ENCODE results near the gene LHFPL5. TPM values are rescaled to one million over a fixed set of nuclear protein-coding genes. Genes with fewer than 3 reads are reported as not detected.

The LHFPL5 gene
- total RNA-seq, 1 experiment from 2014 or later = not detected

DNA sequence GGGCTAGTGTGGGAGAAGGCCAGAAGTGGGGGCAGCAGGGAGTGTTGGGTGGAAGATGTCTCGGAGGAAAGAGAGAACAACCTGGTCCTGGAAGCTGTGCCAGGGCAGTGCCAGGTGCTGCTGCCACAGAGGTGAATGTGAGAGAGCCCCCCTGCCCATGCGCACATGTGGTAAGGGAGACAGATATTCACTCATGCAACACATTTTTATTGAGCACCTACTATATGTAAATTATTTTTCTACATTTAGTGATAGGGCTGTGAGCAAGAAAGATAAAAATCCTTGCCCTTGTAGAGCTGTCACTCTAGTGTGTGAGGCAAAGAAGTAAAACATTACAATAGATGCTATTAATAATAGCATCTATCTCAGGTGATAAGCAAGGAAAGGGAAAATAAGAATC lies 23.9 kb upstream of the LHFPL5 start:
- no peak for DNase-seq (ENCODE audit: low read depth in 1 of 2, low spot score in 2 of 2)
- Histone ChIP-seq H3K9me3 (replicated peaks) (no peaks in the 10 kb centered on the region), H3K4me1 (replicated peaks) (peaks cover 3% of the 10 kb centered on the region; the same call in 1 of the 2 replicates), H3K36me3 (no peaks in the 10 kb centered on the region), H3K27me3 (replicated peaks) (peaks cover 13% of the 10 kb centered on the region; the same call in 1 of the 2 replicates), H3K27ac (no peak overlapping the region), H3K4me3 (no peak overlapping the region)

DNA sequence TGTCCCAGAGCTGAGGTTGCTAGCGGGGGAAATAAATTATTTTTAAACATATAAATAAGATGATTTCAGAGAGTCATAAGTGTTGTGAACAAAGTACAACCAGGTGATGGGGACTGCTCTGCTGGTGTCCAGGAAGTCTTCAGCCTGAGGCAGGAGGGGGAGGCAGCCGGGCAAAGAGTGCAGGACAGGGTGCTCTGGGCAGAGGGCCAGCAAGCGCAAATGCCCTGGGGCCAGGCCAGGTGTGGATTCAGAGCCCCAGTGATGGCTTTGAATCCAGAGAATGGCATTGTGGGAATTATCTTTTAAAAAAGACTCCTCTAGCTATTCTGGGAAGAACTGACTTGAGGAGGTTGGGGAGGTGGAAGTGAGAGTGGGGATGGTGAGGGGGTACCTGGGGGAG lies 22.7 kb upstream of the LHFPL5 start:
- Histone ChIP-seq H3K4me3 (no peak overlapping the region), H3K27me3 (replicated peaks) (peaks cover 17% of the 10 kb centered on the region), H3K27ac (no peak overlapping the region), H3K36me3 (no peaks in the 10 kb centered on the region), H3K9me3 (replicated peaks) (no peaks in the 10 kb centered on the region), H3K4me1 (replicated peaks) (no peaks in the 10 kb centered on the region)
- DNase-seq (ENCODE audit: low read depth in 1 of 2, low spot score in 2 of 2) = no peak

DNA sequence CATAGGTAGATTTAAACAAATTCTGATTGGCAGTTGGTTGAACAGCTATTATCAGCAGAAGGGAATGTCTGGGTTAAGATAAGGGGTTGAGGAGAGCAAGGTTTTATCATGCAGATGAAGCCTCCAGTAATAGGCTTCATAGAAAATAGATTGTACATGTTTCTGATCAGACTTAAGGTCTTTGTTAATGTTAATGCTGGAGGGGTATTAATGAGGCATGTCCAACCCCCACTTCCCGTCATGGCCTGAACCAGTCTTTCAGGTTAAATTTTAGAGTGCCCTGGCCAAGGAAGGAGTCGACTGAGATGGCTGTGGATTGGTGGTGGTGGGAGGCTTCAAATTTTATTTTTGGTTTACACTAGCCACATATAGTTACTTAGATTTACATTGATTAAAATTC lies 21.0 kb upstream of the LHFPL5 start:
- peaks cover 28% of the 10 kb centered on the region for H3K27me3 ChIP-seq (replicated peaks)
- H3K4me1 ChIP-seq (replicated peaks) = no peaks in the 10 kb centered on the region
- peaks cover 3% of the 10 kb centered on the region; the same call in 1 of the 2 replicates for H3K9me3 ChIP-seq (replicated peaks)
- H3K27ac ChIP-seq = no peak overlapping the region
- H3K36me3 ChIP-seq = no peaks in the 10 kb centered on the region
- H3K4me3 ChIP-seq = no peak overlapping the region
- DNase-seq (ENCODE audit: low read depth in 1 of 2, low spot score in 2 of 2) = no peak

DNA sequence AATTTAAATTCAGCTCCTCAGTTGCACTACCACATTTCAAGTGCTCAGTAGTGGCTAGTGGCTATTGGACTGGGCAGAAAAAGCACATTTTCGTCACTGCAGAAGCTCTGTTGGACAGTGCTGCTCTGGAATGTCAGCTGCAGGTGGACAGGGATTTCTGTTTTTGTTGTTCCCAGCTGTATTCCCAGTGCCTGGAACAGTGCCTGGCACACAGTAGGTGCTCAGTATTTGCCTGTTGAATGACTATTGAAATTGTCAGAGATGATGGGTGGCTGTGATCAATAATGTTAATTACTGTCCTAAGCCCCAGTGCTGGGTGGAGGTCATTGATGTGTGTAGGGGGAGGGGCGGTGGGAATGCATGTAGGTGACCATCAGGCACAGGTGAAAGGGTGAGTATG lies 18.9 kb upstream of the LHFPL5 start:
- Histone ChIP-seq H3K27me3 (replicated peaks) (peaks cover 40% of the 10 kb centered on the region), H3K4me1 (replicated peaks) (no peaks in the 10 kb centered on the region), H3K9me3 (replicated peaks) (peaks cover 4% of the 10 kb centered on the region; the same call in 1 of the 2 replicates), H3K36me3 (no peaks in the 10 kb centered on the region), H3K27ac (no peak overlapping the region), H3K4me3 (no peak overlapping the region)
- DNase-seq (ENCODE audit: low read depth in 1 of 2, low spot score in 2 of 2) = no peak

DNA sequence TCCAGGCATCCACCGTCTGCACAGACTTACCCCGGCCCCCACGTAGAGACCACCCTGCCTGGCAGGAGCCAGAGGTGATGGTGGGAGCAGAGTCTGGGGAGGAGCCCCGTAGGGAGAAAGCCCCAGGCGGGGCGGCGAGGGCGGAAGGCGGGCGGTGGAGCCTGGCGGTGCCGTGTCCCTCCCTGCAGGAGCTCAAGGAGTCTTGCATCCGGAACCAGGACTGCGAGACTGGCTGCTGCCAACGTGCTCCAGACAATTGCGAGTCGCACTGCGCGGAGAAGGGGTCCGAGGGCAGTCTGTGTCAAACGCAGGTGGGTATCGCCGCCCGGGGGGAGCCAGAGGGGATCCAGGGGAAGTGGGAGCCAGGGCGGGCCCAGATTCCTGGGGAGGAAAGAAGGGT lies 18.3 kb upstream of the LHFPL5 start:
- no peak overlapping the region for H3K4me3 ChIP-seq
- DNase-seq (ENCODE audit: low read depth in 1 of 2, low spot score in 2 of 2) = no peak
- H3K4me1 ChIP-seq (replicated peaks) = no peaks in the 10 kb centered on the region
- H3K27me3 ChIP-seq (replicated peaks) = peaks cover 40% of the 10 kb centered on the region
- no peak overlapping the region for H3K27ac ChIP-seq
- H3K36me3 ChIP-seq = no peaks in the 10 kb centered on the region
- peaks cover 4% of the 10 kb centered on the region; the same call in 1 of the 2 replicates for H3K9me3 ChIP-seq (replicated peaks)

DNA sequence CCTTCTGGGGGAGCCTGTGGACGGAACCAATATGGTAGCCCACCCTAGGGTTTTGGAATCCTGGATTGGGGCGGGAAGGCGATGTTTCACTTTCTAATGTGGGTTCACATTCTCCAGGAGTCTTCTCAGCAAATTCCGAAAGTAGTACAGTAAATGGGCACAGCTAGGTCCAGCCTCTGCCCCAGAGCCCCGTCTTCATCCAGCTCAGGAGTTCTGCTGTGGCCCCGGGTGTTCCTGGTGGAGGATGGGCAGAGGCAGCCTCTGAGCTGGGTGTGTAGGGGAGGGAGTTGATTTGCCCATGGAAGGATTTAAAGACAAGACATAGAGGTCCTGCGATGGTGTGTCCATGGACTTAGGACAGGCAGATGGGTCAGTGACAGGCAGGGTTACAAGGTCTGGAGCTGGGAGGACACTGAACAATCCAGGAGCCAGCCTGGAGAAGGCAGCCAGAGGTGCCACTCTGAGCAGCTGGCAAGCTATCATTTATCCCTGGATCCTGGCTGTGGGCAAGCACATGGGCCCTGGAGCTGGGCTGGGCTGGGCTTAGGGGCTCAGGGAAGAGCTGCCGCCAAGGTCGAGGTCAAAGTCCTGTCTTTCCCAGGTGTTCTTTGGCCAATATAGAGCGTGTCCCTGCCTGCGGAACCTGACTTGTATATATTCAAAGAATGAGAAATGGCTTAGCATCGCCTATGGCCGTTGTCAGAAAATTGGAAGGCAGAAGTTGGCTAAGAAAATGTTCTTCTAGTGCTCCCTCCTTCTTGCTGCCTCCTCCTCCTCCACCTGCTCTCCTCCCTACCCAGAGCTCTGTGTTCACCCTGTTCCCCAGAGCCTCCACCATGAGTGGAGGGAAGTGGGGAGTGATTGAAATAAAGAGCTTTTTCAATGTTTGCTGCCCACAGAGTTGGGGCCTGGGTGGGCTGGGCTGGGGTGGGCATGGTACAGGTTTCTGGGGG lies 17.6 kb upstream of the LHFPL5 start:
- H3K4me1 ChIP-seq (replicated peaks) = no peaks in the 10 kb centered on the region
- peaks cover 4% of the 10 kb centered on the region; the same call in 1 of the 2 replicates for H3K9me3 ChIP-seq (replicated peaks)
- H3K27me3 ChIP-seq (replicated peaks) = peaks cover 40% of the 10 kb centered on the region
- no peak for DNase-seq (ENCODE audit: low read depth in 1 of 2, low spot score in 2 of 2)
- H3K4me3 ChIP-seq = no peak overlapping the region
- no peaks in the 10 kb centered on the region for H3K36me3 ChIP-seq
- H3K27ac ChIP-seq = no peak overlapping the region

DNA sequence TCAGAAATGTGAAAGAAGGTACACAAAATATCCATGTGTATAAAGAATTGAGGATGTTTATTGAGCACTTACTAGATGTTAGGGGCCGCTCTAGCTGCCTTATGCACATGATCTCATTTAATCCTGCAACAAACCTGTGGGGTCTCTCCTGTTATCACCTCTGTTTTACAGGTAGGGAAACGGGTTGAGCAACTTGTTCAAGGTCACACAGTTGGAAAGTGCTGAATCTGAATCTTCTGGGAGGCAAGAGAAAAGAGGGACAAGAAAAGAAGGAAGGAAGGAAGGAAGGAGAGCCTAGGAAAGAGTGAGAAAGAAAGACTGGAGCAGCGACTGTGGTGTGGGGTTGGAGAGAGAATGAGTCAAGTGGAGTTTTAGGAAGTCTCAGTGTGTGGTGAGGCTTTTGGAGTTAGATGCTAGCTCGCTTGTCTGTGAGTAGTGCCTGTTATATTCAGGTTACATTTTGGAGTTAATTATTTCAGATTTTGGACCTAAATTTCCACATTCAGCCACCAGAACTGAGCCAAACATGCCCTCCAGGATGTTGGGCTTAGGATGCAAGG lies 16.6 kb upstream of the LHFPL5 start:
- H3K27ac ChIP-seq = no peak overlapping the region
- no peaks in the 10 kb centered on the region for H3K4me1 ChIP-seq (replicated peaks)
- peaks cover 4% of the 10 kb centered on the region; the same call in 1 of the 2 replicates for H3K9me3 ChIP-seq (replicated peaks)
- no peak overlapping the region for H3K4me3 ChIP-seq
- no peak for DNase-seq (ENCODE audit: low read depth in 1 of 2, low spot score in 2 of 2)
- H3K36me3 ChIP-seq = no peaks in the 10 kb centered on the region
- peaks cover 41% of the 10 kb centered on the region for H3K27me3 ChIP-seq (replicated peaks)

DNA sequence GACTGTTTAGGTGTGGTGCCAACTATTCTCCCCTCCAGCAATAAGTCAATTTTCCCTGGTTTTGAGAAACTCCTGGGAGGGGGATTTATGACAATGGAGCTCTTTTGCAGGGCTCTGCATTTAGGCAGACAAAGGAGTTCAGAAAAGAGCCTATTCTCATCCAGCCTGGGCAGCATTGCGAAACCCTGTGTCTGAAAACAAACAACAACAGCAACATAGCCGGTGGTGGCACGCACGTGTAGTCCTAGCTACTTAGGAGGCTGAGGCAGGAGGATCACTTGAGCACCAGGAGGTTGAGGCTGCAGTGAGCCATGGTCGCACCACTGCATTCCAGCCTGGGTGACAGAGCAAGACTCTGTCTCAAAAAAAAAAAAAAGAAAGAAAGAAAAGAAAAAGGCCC lies 14.5 kb upstream of the LHFPL5 start:
- Histone ChIP-seq H3K4me1 (replicated peaks) (no peaks in the 10 kb centered on the region), H3K36me3 (no peaks in the 10 kb centered on the region), H3K27me3 (replicated peaks) (peaks cover 43% of the 10 kb centered on the region), H3K9me3 (replicated peaks) (peaks cover 4% of the 10 kb centered on the region; the same call in 1 of the 2 replicates), H3K4me3 (no peak overlapping the region), H3K27ac (no peak overlapping the region)
- DNase-seq (ENCODE audit: low read depth in 1 of 2, low spot score in 2 of 2) = no peak

DNA sequence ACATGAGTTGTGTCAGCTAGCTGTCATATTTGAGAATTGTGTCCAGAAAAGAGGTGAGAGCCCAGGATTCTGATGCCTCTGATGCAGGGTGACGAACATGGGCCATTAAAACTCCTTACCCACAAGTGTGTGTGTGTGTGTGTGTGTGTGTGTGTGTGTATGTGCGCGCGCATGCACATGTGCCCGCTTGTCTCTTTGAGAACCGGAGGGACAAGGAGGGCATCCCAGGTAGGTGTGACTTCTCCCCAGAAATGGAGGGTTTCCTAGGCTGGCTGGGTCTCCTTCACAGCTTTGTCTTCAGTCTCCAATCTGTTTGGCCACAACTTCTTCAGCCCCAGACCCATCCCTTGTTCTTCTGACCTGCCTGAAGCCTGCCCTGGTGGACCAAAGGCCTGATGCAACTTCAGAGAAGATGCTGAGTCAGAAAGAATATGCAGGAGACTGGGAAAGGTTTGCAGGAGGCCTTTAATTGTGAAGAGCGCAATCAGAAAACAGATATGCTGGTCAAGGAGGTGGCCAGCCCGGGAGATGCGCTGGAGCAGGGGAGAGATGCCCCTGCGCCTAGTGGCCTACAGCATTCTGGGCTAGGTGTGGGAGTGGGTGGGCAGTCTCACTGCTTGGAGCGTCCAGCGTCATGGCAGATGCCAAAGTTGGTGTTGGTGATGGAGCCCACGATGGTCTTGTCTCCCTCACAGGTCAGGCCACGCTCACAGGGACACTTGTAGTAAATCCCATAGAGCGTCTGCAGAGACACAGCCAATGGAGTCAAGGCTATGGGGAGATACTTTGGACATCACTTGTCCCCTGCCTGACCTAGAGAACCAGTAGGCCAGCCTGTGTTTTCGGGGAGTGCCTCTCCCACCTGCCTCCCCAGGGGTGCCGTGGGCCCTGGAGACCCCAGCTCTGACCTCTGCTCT lies 10.4 kb upstream of the LHFPL5 start:
- Histone ChIP-seq H3K27me3 (replicated peaks) (peaks cover 11% of the 10 kb centered on the region), H3K27ac (no peak overlapping the region), H3K4me1 (replicated peaks) (no peaks in the 10 kb centered on the region), H3K9me3 (replicated peaks) (no peaks in the 10 kb centered on the region), H3K4me3 (no peak overlapping the region), H3K36me3 (no peaks in the 10 kb centered on the region)
- no peak for DNase-seq (ENCODE audit: low read depth in 1 of 2, low spot score in 2 of 2)

DNA sequence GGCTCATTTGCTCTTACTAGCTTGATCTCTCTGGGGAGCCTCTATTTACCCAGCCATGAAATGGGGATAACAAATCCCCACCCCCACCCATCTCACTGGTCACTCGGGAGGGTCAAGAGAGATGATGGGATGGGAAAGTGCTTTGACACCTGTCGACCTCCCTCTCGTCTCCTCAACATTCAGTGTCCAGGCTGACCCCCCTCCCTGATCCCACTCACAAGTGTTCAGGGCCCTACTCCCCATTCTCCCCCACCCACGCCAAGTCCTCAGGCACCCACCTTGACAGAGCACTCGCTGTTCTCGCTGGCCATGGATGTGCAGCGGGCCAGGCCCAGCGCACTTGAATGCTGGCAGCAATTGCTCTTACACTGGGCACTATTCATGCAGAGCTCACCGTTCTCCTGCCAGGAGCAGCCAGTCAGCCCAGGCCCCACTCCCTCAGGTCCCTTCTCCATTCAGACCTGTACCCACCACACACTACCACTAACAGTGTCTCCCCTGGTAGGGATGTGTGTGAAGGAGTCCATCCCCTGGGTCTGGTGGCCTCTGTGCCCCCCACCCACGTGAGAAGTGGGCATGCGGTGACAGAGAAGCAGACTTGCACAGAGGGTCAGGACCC lies 9.6 kb upstream of the LHFPL5 start:
- H3K4me3 ChIP-seq = no peak overlapping the region
- H3K4me1 ChIP-seq (replicated peaks) = no peaks in the 10 kb centered on the region
- no peaks in the 10 kb centered on the region for H3K9me3 ChIP-seq (replicated peaks)
- no peak overlapping the region for H3K27ac ChIP-seq
- H3K27me3 ChIP-seq (replicated peaks) = peaks cover 5% of the 10 kb centered on the region; the same call in 1 of the 2 replicates
- H3K36me3 ChIP-seq = no peaks in the 10 kb centered on the region
- DNase-seq (ENCODE audit: low read depth in 1 of 2, low spot score in 2 of 2) = no peak

DNA sequence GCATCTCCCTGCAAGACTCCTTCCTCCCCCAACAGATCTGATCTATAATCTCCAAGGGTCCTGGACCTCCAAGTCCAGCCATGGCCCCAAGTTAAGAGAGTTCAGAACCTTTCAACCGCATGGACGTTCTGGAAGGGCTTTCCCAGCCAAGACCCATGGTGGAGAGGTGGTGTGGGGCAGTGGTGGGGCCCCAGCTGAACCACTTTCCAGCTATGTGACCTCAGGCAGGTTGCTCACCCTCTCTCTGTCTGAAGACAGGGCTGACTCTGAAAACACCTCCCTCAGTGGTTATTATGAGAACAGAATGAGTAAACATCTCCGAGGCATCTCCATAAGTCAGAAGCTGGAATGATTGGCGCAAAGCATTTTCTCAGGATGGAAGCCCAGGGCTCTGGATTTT lies 8.9 kb upstream of the LHFPL5 start:
- no peaks in the 10 kb centered on the region for H3K36me3 ChIP-seq
- H3K27me3 ChIP-seq (replicated peaks) = peaks cover 4% of the 10 kb centered on the region; the same call in 1 of the 2 replicates
- H3K27ac ChIP-seq = no peak overlapping the region
- H3K4me1 ChIP-seq (replicated peaks) = no peaks in the 10 kb centered on the region
- H3K9me3 ChIP-seq (replicated peaks) = no peaks in the 10 kb centered on the region
- H3K4me3 ChIP-seq = no peak overlapping the region
- no peak for DNase-seq (ENCODE audit: low read depth in 1 of 2, low spot score in 2 of 2)

DNA sequence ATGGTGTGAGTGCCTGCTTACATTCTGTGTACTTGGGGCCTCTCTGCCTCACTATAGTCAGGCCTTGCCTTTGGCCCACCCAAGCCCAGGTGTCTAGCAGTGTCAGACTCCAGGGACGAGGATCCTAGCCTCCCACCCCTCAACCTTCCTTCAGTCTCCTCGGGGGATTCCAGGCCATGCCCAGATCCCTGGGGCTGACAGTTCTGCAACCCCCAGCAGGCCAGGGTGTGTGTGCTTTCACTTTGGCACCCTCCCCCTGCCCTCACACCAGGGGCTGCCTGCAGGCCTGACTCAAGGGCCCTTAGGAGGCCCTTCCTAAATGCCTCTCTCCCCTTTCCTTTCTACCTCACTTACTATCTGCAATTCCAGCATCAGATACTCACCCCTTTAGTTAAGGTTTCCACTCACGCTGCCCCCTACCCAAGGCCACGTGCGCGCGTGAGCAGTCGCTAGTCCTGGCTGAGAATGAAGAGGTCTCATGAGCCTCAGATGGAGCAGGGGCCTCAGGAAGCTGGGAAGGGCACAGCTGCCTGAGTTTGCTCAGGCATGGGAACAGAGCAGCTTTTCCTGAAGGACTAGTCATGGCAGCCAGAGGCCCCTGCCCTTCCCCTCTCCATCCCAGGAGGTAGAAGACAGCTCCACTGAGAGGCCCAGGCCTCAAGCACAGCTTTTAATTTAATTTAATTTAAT lies 7.2 kb upstream of the LHFPL5 start:
- no peak for DNase-seq (ENCODE audit: low read depth in 1 of 2, low spot score in 2 of 2)
- no peak overlapping the region for H3K4me3 ChIP-seq

DNA sequence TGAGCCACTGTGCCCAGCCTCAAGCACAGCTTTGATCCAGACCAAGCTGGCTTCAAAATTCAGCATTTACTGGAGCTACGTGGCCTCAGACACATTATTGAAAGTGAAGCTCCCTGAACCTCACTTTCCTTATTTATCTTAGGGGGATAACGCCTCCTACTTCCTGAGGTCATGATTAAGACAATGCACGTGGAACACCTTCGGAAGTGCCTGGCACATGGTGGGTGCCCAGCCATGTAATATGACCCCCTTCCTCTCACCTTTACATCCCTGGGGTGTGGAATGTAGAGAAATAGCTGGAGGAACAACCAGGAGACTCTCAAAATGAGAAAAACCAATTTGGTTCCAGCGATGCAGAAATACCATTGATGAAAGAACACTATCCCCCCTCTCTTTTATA lies 6.4 kb upstream of the LHFPL5 start:
- Histone ChIP-seq H3K36me3 (no peaks in the 10 kb centered on the region), H3K4me1 (replicated peaks) (no peaks in the 10 kb centered on the region), H3K27ac (no peak overlapping the region), H3K27me3 (replicated peaks) (peaks cover under 1% of the 10 kb centered on the region; the same call in 1 of the 2 replicates), H3K4me3 (no peak overlapping the region), H3K9me3 (replicated peaks) (no peaks in the 10 kb centered on the region)
- no peak for DNase-seq (ENCODE audit: low read depth in 1 of 2, low spot score in 2 of 2)

More for the DNA sequence above, 7.2 kb upstream of the LHFPL5 start:
- Histone ChIP-seq H3K36me3 (no peaks in the 10 kb centered on the region), H3K9me3 (replicated peaks) (no peaks in the 10 kb centered on the region), H3K27me3 (replicated peaks) (peaks cover 4% of the 10 kb centered on the region; the same call in 1 of the 2 replicates), H3K27ac (no peak overlapping the region), H3K4me1 (replicated peaks) (no peaks in the 10 kb centered on the region)
